AG04449 (cell line): Measurements from ENCODE around the gene SCN4A.

Experiments used
- CTCF ChIA-PET: fragments of 350-600 bp; formaldehyde crosslinking; extraction: SDS; loops from one replicate; lab custom pipeline; 2021; ENCODE audit warnings: antibody characterized with exemption; lab: Yijun Ruan, JAX
- POLR2A ChIA-PET: fragments of 400-600, 350-600 bp; formaldehyde crosslinking; extraction: SDS; loops from one replicate; lab custom pipeline; 2020; ENCODE audit warnings: antibody characterized with exemption, inconsistent platforms; lab: Yijun Ruan, JAX
- DNase-seq: peaks from one replicate; pipeline ENCODE4 v3.0.0-alpha.2; 2010; ENCODE audit warnings: low read depth, low spot score
- H3K4me3 ChIP-seq: 2 replicates; pipeline ENCODE4 v1.5.1; 2011; ENCODE audit warnings: low read depth, mild to moderate bottlenecking, control low read depth, low read length
- CTCF ChIP-seq: IDR thresholded peaks from one replicate; pipeline ENCODE4 v1.5.1; 2011; ENCODE audit warnings: mild to moderate bottlenecking, moderate library complexity, low read length, control low read depth, inconsistent platforms; ENCODE audit not compliant: insufficient read depth; ENCODE audit errors: missing control alignments

SCN4A gene

GRCh38 chr17:64006361-64007088, 33.8 kb upstream of the SCN4A start:
- ChIA-PET CTCF (interaction anchor here (0.5 to 3.8 kb wide), 11 partner anchors 10 to 129 kb away, joined by 3 to 39 read pairs (median 4); partner anchors contain the start of genes GH1 and ICAM2), POLR2A (no interaction called here)
- H3K4me3 ChIP-seq, result no peak overlapping the region
- TF ChIP-seq CTCF, result no peak
- DNase-seq, result no peak

- no peak overlapping the region for H3K4me3 ChIP-seq
- DNase-seq, result no peak
- CTCF ChIA-PET, result interaction anchor here (1.0 to 3.8 kb wide), 8 partner anchors 11 to 127 kb away, joined by 3 to 39 read pairs (median 5); partner anchors contain the start of gene ICAM2
Measured at GRCh38 chr17:64005734-64006167, 33.0 kb upstream of the SCN4A start.

GRCh38 chr17:64004903-64005733, 32.4 kb upstream of the SCN4A start:
- ChIA-PET CTCF (interaction anchor here (1.0 to 3.8 kb wide), 10 partner anchors 12 to 128 kb away, joined by 3 to 39 read pairs (median 4); partner anchors contain the start of genes GH1 and ICAM2), POLR2A (no interaction called here)
- no peak for TF ChIP-seq CTCF
- no peak overlapping the region for H3K4me3 ChIP-seq
- no peak for DNase-seq

More at GRCh38 chr17:64005734-64006167, 33.0 kb upstream of the SCN4A start:
- no peak for TF ChIP-seq CTCF
- POLR2A ChIA-PET, result no interaction called here

- POLR2A ChIA-PET, result no interaction called here
Measured at GRCh38 chr17:64004218-64004770, 31.6 kb upstream of the SCN4A start.

GRCh38 chr17:64003526-64004121, 30.9 kb upstream of the SCN4A start:
- no peak for TF ChIP-seq CTCF
- ChIA-PET CTCF (interaction anchor here (1.5 to 1.9 kb wide), 2 partner anchors 9 to 85 kb away, joined by 3 to 5 read pairs; partner anchors contain the start of gene GH1), POLR2A (no interaction called here)
- no peak for DNase-seq
- H3K4me3 ChIP-seq, result no peak overlapping the region

More at GRCh38 chr17:64004218-64004770, 31.6 kb upstream of the SCN4A start:
- no peak overlapping the region for H3K4me3 ChIP-seq
- no peak for DNase-seq
- CTCF ChIA-PET, result interaction anchor here (1.1 to 3.8 kb wide), 5 partner anchors 9 to 86 kb away, joined by 3 to 39 read pairs (median 4); partner anchors contain the start of gene GH1
- no peak for TF ChIP-seq CTCF
